ENCODE measurements around the gene OR4E1.

GRCh38 chr14:21669284-21669683 lies 4.3 kb downstream of the OR4E1 start:
- no peak for TF ChIP-seq POLR2AphosphoS5 (IDR thresholded peaks at IDR 0.05; ENCODE audit: low read depth, low read length)
- TF ChIP-seq POLR2A (IDR thresholded peaks at IDR 0.05; ENCODE audit: low read depth, low read length): no peak
- TF ChIP-seq TAF1 (IDR thresholded peaks at IDR 0.05; ENCODE audit: borderline replicate concordance, low read depth, low read length): no peak
